Measurements from ENCODE around the gene SERPINB7.

GRCh38 chr18:63730773-63731172, 44.4 kb upstream of the SERPINB7 start:
- TF ChIP-seq POLR2A (IDR thresholded peaks at IDR 0.05; ENCODE audit: low read length) (no peak), GATA1 (IDR thresholded peaks at IDR 0.05; ENCODE audit: low read depth, low read length) (no peak)
